Endothelial cell of umbilical vein (primary cell): ENCODE data around the gene TRPM8.

Experiments
- MYC ChIP-seq: IDR thresholded peaks from one replicate; pipeline ENCODE4 v1.6.1; 2011; ENCODE audit warnings: mild to moderate bottlenecking, low read depth, low read length
- POLR2A ChIP-seq: IDR thresholded peaks from 2 replicates; pipeline ENCODE4 v1.6.1; 2012; ENCODE audit warnings: low read depth, mild to moderate bottlenecking, control low read depth, low read length
- POLR2AphosphoS5 ChIP-seq: IDR thresholded peaks from 2 replicates; pipeline ENCODE4 v1.6.1; 2012; ENCODE audit warnings: low read depth, mild to moderate bottlenecking, control low read depth, low read length, moderate library complexity; ENCODE audit not compliant: insufficient read depth
- TF ChIP-seq, protein P1 (sequence below): IDR thresholded peaks from 2 replicates; pipeline ENCODE4 v1.6.1; 2011; ENCODE audit not compliant: insufficient read depth, insufficient read length
- TF ChIP-seq, protein P2 (sequence below), 2 donors: IDR thresholded peaks; 1 replicate in 1 of 2; 2 replicates in 1 of 2; pipeline ENCODE4 v1.5.1; 2011; ENCODE audit warnings: low read length in 2 of 2, mild to moderate bottlenecking in 2 of 2, moderate library complexity in 2 of 2, control low read depth in 1 of 2, inconsistent platforms in 1 of 2, low read depth in 1 of 2; ENCODE audit not compliant: insufficient read depth in 1 of 2; ENCODE audit errors: extremely low read depth in 1 of 2

DNA sequence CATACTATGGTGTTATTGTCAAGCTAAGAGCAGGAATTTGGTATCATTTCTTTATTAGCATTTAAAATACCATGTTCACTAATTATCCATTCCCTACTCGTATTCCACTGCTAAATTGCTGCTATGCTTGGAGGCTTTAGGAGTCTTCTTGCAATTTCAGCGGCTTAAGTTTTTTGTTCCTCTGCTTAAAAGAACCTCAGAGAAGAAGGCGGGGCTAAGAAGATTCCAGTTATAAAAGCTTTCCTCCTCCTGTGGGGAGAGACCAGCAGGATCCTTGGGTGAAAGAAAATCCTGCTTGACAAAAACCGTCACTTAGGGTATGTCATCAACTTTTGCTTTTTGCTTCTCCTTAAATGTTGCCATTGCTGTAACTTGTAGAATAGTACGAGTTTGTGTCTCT lies at the start of gene TRPM8:
- TF ChIP-seq POLR2AphosphoS5: no peak
- TF ChIP-seq, protein P1, sequence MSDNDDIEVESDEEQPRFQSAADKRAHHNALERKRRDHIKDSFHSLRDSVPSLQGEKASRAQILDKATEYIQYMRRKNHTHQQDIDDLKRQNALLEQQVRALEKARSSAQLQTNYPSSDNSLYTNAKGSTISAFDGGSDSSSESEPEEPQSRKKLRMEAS: no peak
- TF ChIP-seq, protein P2, sequence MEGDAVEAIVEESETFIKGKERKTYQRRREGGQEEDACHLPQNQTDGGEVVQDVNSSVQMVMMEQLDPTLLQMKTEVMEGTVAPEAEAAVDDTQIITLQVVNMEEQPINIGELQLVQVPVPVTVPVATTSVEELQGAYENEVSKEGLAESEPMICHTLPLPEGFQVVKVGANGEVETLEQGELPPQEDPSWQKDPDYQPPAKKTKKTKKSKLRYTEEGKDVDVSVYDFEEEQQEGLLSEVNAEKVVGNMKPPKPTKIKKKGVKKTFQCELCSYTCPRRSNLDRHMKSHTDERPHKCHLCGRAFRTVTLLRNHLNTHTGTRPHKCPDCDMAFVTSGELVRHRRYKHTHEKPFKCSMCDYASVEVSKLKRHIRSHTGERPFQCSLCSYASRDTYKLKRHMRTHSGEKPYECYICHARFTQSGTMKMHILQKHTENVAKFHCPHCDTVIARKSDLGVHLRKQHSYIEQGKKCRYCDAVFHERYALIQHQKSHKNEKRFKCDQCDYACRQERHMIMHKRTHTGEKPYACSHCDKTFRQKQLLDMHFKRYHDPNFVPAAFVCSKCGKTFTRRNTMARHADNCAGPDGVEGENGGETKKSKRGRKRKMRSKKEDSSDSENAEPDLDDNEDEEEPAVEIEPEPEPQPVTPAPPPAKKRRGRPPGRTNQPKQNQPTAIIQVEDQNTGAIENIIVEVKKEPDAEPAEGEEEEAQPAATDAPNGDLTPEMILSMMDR (IDR thresholded peaks at IDR 0.05; ENCODE audit: extremely low read depth in 1 of 2, insufficient read depth in 1 of 2, low read depth in 1 of 2, low read length in 2 of 2): no peak
- no peak for TF ChIP-seq POLR2A
- TF ChIP-seq MYC: no peak
